Osteoblast (primary cell): ENCODE data around the gene MTHFD2L. TPM values are rescaled to one million over a fixed set of nuclear protein-coding genes. Genes with fewer than 3 reads are reported as not detected.
A peak's percentile ranks its signal among the peaks of the same experiment; 100 is the strongest.

Source experiments
- DNase-seq: peaks from one replicate; pipeline ENCODE4 v3.0.0; 2011; ENCODE audit warnings: low spot score, mixed read lengths; ENCODE audit not compliant: insufficient read length; ENCODE audit errors: missing footprints
- H2AFZ ChIP-seq: 2 replicates; pipeline ENCODE4 v1.6.0; 2011; ENCODE audit warnings: mild to moderate bottlenecking, low read length
- H3K27ac ChIP-seq: 2 replicates; pipeline ENCODE4 v1.5.1; 2011; ENCODE audit warnings: mild to moderate bottlenecking, low read depth, low read length, moderate library complexity
- H3K27me3 ChIP-seq: 2 replicates; pipeline ENCODE4 v1.6.0; 2012; ENCODE audit warnings: mild to moderate bottlenecking, control low read depth, inconsistent platforms, low read length, moderate library complexity; ENCODE audit not compliant: insufficient read depth
- H3K36me3 ChIP-seq: 2 replicates; pipeline ENCODE4 v1.5.1; 2011; ENCODE audit warnings: mild to moderate bottlenecking, low read length, control low read depth, moderate library complexity; ENCODE audit not compliant: insufficient read depth
- H3K4me1 ChIP-seq: 2 replicates; pipeline ENCODE4 v1.5.1; 2011; ENCODE audit warnings: mild to moderate bottlenecking, low read length, control low read depth, moderate library complexity; ENCODE audit not compliant: insufficient read depth
- H3K4me2 ChIP-seq: 2 replicates; pipeline ENCODE4 v1.6.0; 2011; ENCODE audit warnings: mild to moderate bottlenecking, low read length; ENCODE audit not compliant: insufficient read depth
- H3K4me3 ChIP-seq: fragments of 200-600 bp; sonication (generic); 3 replicates; pipeline ENCODE4 v1.5.1; 2012; ENCODE audit warnings: mild to moderate bottlenecking, low read length, inconsistent platforms; ENCODE audit not compliant: insufficient read depth
- H3K79me2 ChIP-seq: 2 replicates; pipeline ENCODE4 v1.6.0; 2012; ENCODE audit warnings: mild to moderate bottlenecking, low read length, control low read depth, inconsistent platforms; ENCODE audit not compliant: insufficient read depth
- H3K9me3 ChIP-seq: 2 replicates; pipeline ENCODE4 v1.5.1; 2011; ENCODE audit warnings: low read depth, low read length, control low read depth
- H4K20me1 ChIP-seq: 2 replicates; pipeline ENCODE4 v1.6.0; 2012; ENCODE audit warnings: mild to moderate bottlenecking, low read length, control low read depth; ENCODE audit not compliant: insufficient read depth
- CTCF ChIP-seq: IDR thresholded peaks from 2 replicates; pipeline ENCODE4 v1.5.1; 2011; ENCODE audit warnings: mild to moderate bottlenecking, low read depth, low read length, moderate library complexity; ENCODE audit errors: extremely low read depth
- total RNA-seq: library from RNA; depleted of rRNA; stranded (reverse); fragments of >200 nt; gene quantifications from 2 replicates; pipeline ENCODE4 v1.2.3, GENCODE V29; 2012

The MTHFD2L gene
- total RNA-seq, 1 donor, result 13.0 TPM

GRCh38 chr4:74156521-74156920, 1.4 kb upstream of the MTHFD2L start:
- DNase-seq, result no peak
- Histone ChIP-seq H3K9me3 (no peaks in the 10 kb centered on the region), H4K20me1 (no peaks in the 10 kb centered on the region), H2AFZ (peak overlapping the region; percentile 88), H3K27ac (peak overlapping the region; percentile 100), H3K36me3 (peaks cover 15% of the 10 kb centered on the region), H3K4me1 (peaks cover 22% of the 10 kb centered on the region), H3K4me3 (no peak overlapping the region), H3K79me2 (peaks cover 27% of the 10 kb centered on the region), H3K4me2 (peak overlapping the region; percentile 99), H3K27me3 (no peaks in the 10 kb centered on the region)
- no peak for TF ChIP-seq CTCF

GRCh38 chr4:74157154-74157553, 764 bp upstream of the MTHFD2L start:
- Histone ChIP-seq H3K4me1 (peaks cover 22% of the 10 kb centered on the region), H3K36me3 (peaks cover 18% of the 10 kb centered on the region), H2AFZ (peak overlapping the region; percentile 88), H3K4me2 (peak overlapping the region; percentile 99), H3K27me3 (no peaks in the 10 kb centered on the region), H3K27ac (peak overlapping the region; percentile 100), H3K9me3 (no peaks in the 10 kb centered on the region), H3K4me3 (peak overlapping the region; percentile 78), H3K79me2 (peaks cover 27% of the 10 kb centered on the region), H4K20me1 (no peaks in the 10 kb centered on the region)
- DNase-seq, result peak; percentile 57
- TF ChIP-seq CTCF, result no peak

- Histone ChIP-seq H2AFZ (peak overlapping the region; percentile 58), H3K79me2 (peaks cover 27% of the 10 kb centered on the region), H3K27ac (peak overlapping the region; percentile 100), H3K4me1 (peaks cover 22% of the 10 kb centered on the region), H4K20me1 (no peaks in the 10 kb centered on the region), H3K4me3 (peak overlapping the region; percentile 78), H3K9me3 (no peaks in the 10 kb centered on the region), H3K27me3 (no peaks in the 10 kb centered on the region), H3K36me3 (peaks cover 22% of the 10 kb centered on the region), H3K4me2 (peak overlapping the region; percentile 97)
- no peak for DNase-seq
- no peak for TF ChIP-seq CTCF
Measured at GRCh38 chr4:74158466-74159142, 686 bp downstream of the MTHFD2L start.

- peak overlapping the region; percentile 58 for H2AFZ ChIP-seq
Measured at GRCh38 chr4:74159143-74159709, 1.3 kb downstream of the MTHFD2L start.

More at GRCh38 chr4:74159143-74159709, 1.3 kb downstream of the MTHFD2L start:
- peaks cover 27% of the 10 kb centered on the region for H3K79me2 ChIP-seq
- peak overlapping the region; percentile 100 for H3K27ac ChIP-seq
- TF ChIP-seq CTCF, result no peak
- no peaks in the 10 kb centered on the region for H3K27me3 ChIP-seq
- H4K20me1 ChIP-seq, result no peaks in the 10 kb centered on the region
- H3K4me1 ChIP-seq, result peaks cover 22% of the 10 kb centered on the region
- peak overlapping the region; percentile 97 for H3K4me2 ChIP-seq
- H3K36me3 ChIP-seq, result peaks cover 22% of the 10 kb centered on the region
- peak overlapping the region; percentile 78 for H3K4me3 ChIP-seq
- H3K9me3 ChIP-seq, result no peaks in the 10 kb centered on the region
- DNase-seq, result peak; percentile 78
